Spinal cord (tissue), 10 donors: ENCODE measurements around the gene IL1RAPL2. TPM values are rescaled to one million over a fixed set of nuclear protein-coding genes. Genes with fewer than 3 reads are reported as not detected.

ENCODE experiments used
- DNase-seq, 6 donors: peaks; one replicate each; pipeline versions ENCODE4 v3.0.0 to v3.0.0-alpha.2; 2013 to 2015; ENCODE audit warnings: low spot score in 6 of 6, low read depth in 4 of 6
- H3K27ac ChIP-seq: one replicate; pipeline ENCODE4 v1.5.1; 2013; ENCODE audit warnings: low read depth, low read length, control low read depth
- H3K27me3 ChIP-seq: one replicate; pipeline ENCODE4 v1.6.1; 2013; ENCODE audit warnings: low read length; ENCODE audit not compliant: control insufficient read depth, insufficient read depth
- H3K36me3 ChIP-seq: one replicate; pipeline ENCODE4 v1.6.1; 2013; ENCODE audit warnings: low read length; ENCODE audit not compliant: control insufficient read depth, insufficient read depth
- H3K4me1 ChIP-seq: one replicate; pipeline ENCODE4 v1.6.1; 2013; ENCODE audit warnings: low read length; ENCODE audit not compliant: control insufficient read depth, insufficient read depth
- H3K4me3 ChIP-seq: one replicate; pipeline ENCODE4 v1.5.1; 2013; ENCODE audit warnings: low read depth, low read length, control low read depth
- H3K9me3 ChIP-seq: one replicate; pipeline ENCODE4 v1.6.1; 2013; ENCODE audit warnings: low read length; ENCODE audit not compliant: control insufficient read depth, insufficient read depth
- WGBS: methylation state at CpG from one replicate; pipeline ENCODE4 v1.1.5; 2013; ENCODE audit warnings: missing lambda C conversion rate; ENCODE audit not compliant: insufficient coverage; 5-methylcytosine and 5-hydroxymethylcytosine counted together
- polyA plus RNA-seq, 2 donors: library from polyadenylated mRNA; unstranded; fragments of 120-200 nt; gene quantifications; one replicate each; pipeline ENCODE4 v1.2.1, GENCODE V29; 2013; ENCODE audit not compliant: insufficient read length in 2 of 2
- total RNA-seq, 2 donors: library from RNA; depleted of rRNA in 1 of 2; stranded (reverse); fragments of 120-200 nt in 1 of 2; fragments of >200 nt in 1 of 2; gene quantifications; one replicate each; pipeline versions ENCODE4 v1.2.3 to v1.2.4, GENCODE V29; 2013 to 2014
- donor health status: healthy.

The IL1RAPL2 gene
- total and polyA plus RNA-seq, 4 donors: 0.90 to 3.0 (median 1.3) TPM

GRCh38 chrX:105715746-105716145 lies 1149.7 kb downstream of the IL1RAPL2 start:
- H3K4me3 ChIP-seq: no peak overlapping the region
- H3K4me1 ChIP-seq: no peaks in the 10 kb centered on the region
- H3K27ac ChIP-seq: no peak overlapping the region
- no peaks in the 10 kb centered on the region for H3K9me3 ChIP-seq
- no peak for DNase-seq
- peaks cover 3% of the 10 kb centered on the region for H3K27me3 ChIP-seq
- no peaks in the 10 kb centered on the region for H3K36me3 ChIP-seq

GRCh38 chrX:105723966-105724735 lies 1158.2 kb downstream of the IL1RAPL2 start:
- DNase-seq: peak in 2 of 6 donors; percentile 2 to 9
- H3K27me3 ChIP-seq: peaks cover 9% of the 10 kb centered on the region
- H3K9me3 ChIP-seq: no peaks in the 10 kb centered on the region
- H3K36me3 ChIP-seq: no peaks in the 10 kb centered on the region
- no peak overlapping the region for H3K4me3 ChIP-seq
- WGBS: 10% methylated on average over 1 of the region's 1 CpG
- no peak overlapping the region for H3K27ac ChIP-seq
- H3K4me1 ChIP-seq: no peaks in the 10 kb centered on the region

GRCh38 chrX:105725228-105725627 lies 1159.2 kb downstream of the IL1RAPL2 start:
- WGBS: no CpG with 5 or more reads among the region's 1 CpG
- H3K27ac ChIP-seq: no peak overlapping the region
- no peaks in the 10 kb centered on the region for H3K36me3 ChIP-seq
- H3K27me3 ChIP-seq: peaks cover 9% of the 10 kb centered on the region
- no peaks in the 10 kb centered on the region for H3K9me3 ChIP-seq
- no peak overlapping the region for H3K4me3 ChIP-seq
- no peaks in the 10 kb centered on the region for H3K4me1 ChIP-seq
- no peak for DNase-seq

- Histone ChIP-seq H3K27me3 (no peaks in the 10 kb centered on the region), H3K4me1 (no peaks in the 10 kb centered on the region), H3K36me3 (no peaks in the 10 kb centered on the region), H3K4me3 (no peak overlapping the region), H3K27ac (no peak overlapping the region), H3K9me3 (peaks cover 3% of the 10 kb centered on the region)
- no CpG with 5 or more reads among the region's 2 CpGs for WGBS
- DNase-seq: no peak
Measured at GRCh38 chrX:105738162-105738561, 1172.2 kb downstream of the IL1RAPL2 start.

GRCh38 chrX:105744291-105744690 lies 1178.3 kb downstream of the IL1RAPL2 start:
- no peak overlapping the region for H3K27ac ChIP-seq
- H3K36me3 ChIP-seq: no peaks in the 10 kb centered on the region
- H3K4me1 ChIP-seq: no peaks in the 10 kb centered on the region
- no peak for DNase-seq
- no peaks in the 10 kb centered on the region for H3K27me3 ChIP-seq
- H3K4me3 ChIP-seq: no peak overlapping the region
- H3K9me3 ChIP-seq: no peaks in the 10 kb centered on the region

- H3K9me3 ChIP-seq: no peaks in the 10 kb centered on the region
- H3K27me3 ChIP-seq: no peaks in the 10 kb centered on the region
- no peaks in the 10 kb centered on the region for H3K4me1 ChIP-seq
- H3K36me3 ChIP-seq: no peaks in the 10 kb centered on the region
- no peak overlapping the region for H3K27ac ChIP-seq
- no peak overlapping the region for H3K4me3 ChIP-seq
- DNase-seq: no peak
- WGBS: 65% methylated on average over 2 of the region's 2 CpGs
Measured at GRCh38 chrX:105744946-105745345, 1178.9 kb downstream of the IL1RAPL2 start.

GRCh38 chrX:105745863-105746262 lies 1179.9 kb downstream of the IL1RAPL2 start:
- H3K27me3 ChIP-seq: no peaks in the 10 kb centered on the region
- WGBS: 59% methylated on average over 2 of the region's 2 CpGs

GRCh38 chrX:105752338-105752956 lies 1186.4 kb downstream of the IL1RAPL2 start:
- H3K27ac ChIP-seq: no peak overlapping the region
- H3K27me3 ChIP-seq: peaks cover 7% of the 10 kb centered on the region
- H3K4me1 ChIP-seq: no peaks in the 10 kb centered on the region
- 34% methylated on average over 4 of the region's 6 CpGs for WGBS
- H3K9me3 ChIP-seq: no peaks in the 10 kb centered on the region
- peak in 2 of 6 donors; percentile 21 to 37 for DNase-seq
- H3K4me3 ChIP-seq: no peak overlapping the region
- no peaks in the 10 kb centered on the region for H3K36me3 ChIP-seq

More at GRCh38 chrX:105745863-105746262, 1179.9 kb downstream of the IL1RAPL2 start:
- H3K9me3 ChIP-seq: no peaks in the 10 kb centered on the region
- no peak overlapping the region for H3K4me3 ChIP-seq
- DNase-seq: no peak
- no peak overlapping the region for H3K27ac ChIP-seq
- H3K36me3 ChIP-seq: no peaks in the 10 kb centered on the region
- H3K4me1 ChIP-seq: no peaks in the 10 kb centered on the region

- no peak for DNase-seq
- no peaks in the 10 kb centered on the region for H3K36me3 ChIP-seq
- WGBS: 58% methylated on average over 3 of the region's 4 CpGs
- peaks cover 7% of the 10 kb centered on the region for H3K27me3 ChIP-seq
- H3K4me3 ChIP-seq: no peak overlapping the region
- H3K9me3 ChIP-seq: no peaks in the 10 kb centered on the region
- no peak overlapping the region for H3K27ac ChIP-seq
- H3K4me1 ChIP-seq: no peaks in the 10 kb centered on the region
Measured at GRCh38 chrX:105753411-105753810, 1187.4 kb downstream of the IL1RAPL2 start.
